DND-41 (cell line): Measurements from ENCODE around the gene ZNF207.
"Not testable (repeated sequence)": the region's sequence is repeated elsewhere in the genome, so short reads cannot be mapped to it uniquely, and the experiment has no call there.

Experiments used
- ATAC-seq: fragments of 200-7000 bp; cut with Tn5 transposase; 3 replicates; pipeline ENCODE4 v1.9.1; 2021; ENCODE audit warnings: low read depth; ENCODE audit not compliant: insufficient read depth
- DNase-seq: peaks from one replicate; pipeline ENCODE4 v3.0.0-alpha.2; 2020
- H2AFZ ChIP-seq: 2 replicates; pipeline ENCODE4 v1.6.0; 2012; ENCODE audit warnings: low read depth, low read length
- H3K27ac ChIP-seq: 2 replicates; pipeline ENCODE4 v1.5.1; 2012; ENCODE audit warnings: low read length, inconsistent platforms
- H3K27me3 ChIP-seq: fragments of 200-600 bp; sonication (generic); 2 replicates; pipeline ENCODE4 v1.6.0; 2012; ENCODE audit warnings: low read length, mild to moderate bottlenecking, inconsistent platforms; ENCODE audit not compliant: insufficient read depth, poor library complexity
- H3K36me3 ChIP-seq: 2 replicates; pipeline ENCODE4 v1.5.1; 2012; ENCODE audit warnings: low read length, inconsistent platforms; ENCODE audit not compliant: insufficient read depth
- H3K4me1 ChIP-seq: 2 replicates; pipeline ENCODE4 v1.5.1; 2012; ENCODE audit warnings: mild to moderate bottlenecking, low read length; ENCODE audit not compliant: insufficient read depth
- H3K4me2 ChIP-seq: 2 replicates; pipeline ENCODE4 v1.6.0; 2012; ENCODE audit warnings: mild to moderate bottlenecking, moderate library complexity, low read length, inconsistent platforms; ENCODE audit not compliant: insufficient read depth
- H3K4me3 ChIP-seq, 2 experiments: fragments of 200-600 bp in 1 of 2; shearing (Covaris generic) in 1 of 2; 2 replicates each; pipeline ENCODE4 v1.5.1; 2012 to 2016; ENCODE audit warnings: inconsistent platforms in 2 of 2, low read length in 2 of 2, mild to moderate bottlenecking in 2 of 2, low read depth in 1 of 2, moderate library complexity in 1 of 2
- H3K79me2 ChIP-seq: 2 replicates; pipeline ENCODE4 v1.6.0; 2012; ENCODE audit warnings: low read length, inconsistent platforms; ENCODE audit not compliant: insufficient read depth
- H3K9ac ChIP-seq: 2 replicates; pipeline ENCODE4 v1.6.0; 2012; ENCODE audit warnings: low read depth, mild to moderate bottlenecking, inconsistent platforms, low read length, moderate library complexity
- H3K9me3 ChIP-seq: 2 replicates; pipeline ENCODE4 v1.5.1; 2012; ENCODE audit warnings: low read length, moderate library complexity, mild to moderate bottlenecking, inconsistent platforms; ENCODE audit not compliant: insufficient read depth, severe bottlenecking
- H4K20me1 ChIP-seq: 2 replicates; pipeline ENCODE4 v1.6.0; 2012; ENCODE audit warnings: low read length; ENCODE audit not compliant: insufficient read depth
- EZH2 ChIP-seq: IDR thresholded peaks from 3 replicates; pipeline ENCODE4 v1.6.1; 2012; ENCODE audit warnings: borderline replicate concordance, low read depth, mild to moderate bottlenecking, moderate library complexity, low read length, inconsistent platforms; ENCODE audit not compliant: severe bottlenecking
- TF ChIP-seq, protein P1 (sequence below): IDR thresholded peaks from 2 replicates; pipeline ENCODE4 v1.5.1; 2012; ENCODE audit warnings: borderline replicate concordance, low read length, moderate library complexity, mild to moderate bottlenecking; ENCODE audit not compliant: poor library complexity, severe bottlenecking; ENCODE audit errors: extremely low read depth

The ZNF207 gene

DNA sequence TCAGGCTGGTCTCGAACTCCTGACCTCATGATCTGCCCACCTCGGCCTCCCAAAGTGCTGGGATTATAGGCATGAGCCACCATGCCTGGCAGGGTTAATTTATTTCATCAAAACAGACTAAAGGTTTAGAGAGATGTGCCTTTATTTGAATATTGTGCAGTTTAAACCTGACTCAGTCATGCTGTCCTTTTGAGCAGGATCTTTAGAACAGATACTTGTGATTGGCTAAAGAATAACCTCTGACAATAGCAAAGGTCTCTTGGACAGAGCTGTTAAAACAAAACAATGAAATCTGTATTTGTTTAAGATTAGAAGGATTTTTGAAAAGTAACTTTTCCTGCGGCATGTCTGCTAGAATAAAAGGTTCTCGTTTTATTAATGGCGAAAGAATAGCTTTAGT is 36.0 kb downstream of the ZNF207 start:
- TF ChIP-seq, protein P1, sequence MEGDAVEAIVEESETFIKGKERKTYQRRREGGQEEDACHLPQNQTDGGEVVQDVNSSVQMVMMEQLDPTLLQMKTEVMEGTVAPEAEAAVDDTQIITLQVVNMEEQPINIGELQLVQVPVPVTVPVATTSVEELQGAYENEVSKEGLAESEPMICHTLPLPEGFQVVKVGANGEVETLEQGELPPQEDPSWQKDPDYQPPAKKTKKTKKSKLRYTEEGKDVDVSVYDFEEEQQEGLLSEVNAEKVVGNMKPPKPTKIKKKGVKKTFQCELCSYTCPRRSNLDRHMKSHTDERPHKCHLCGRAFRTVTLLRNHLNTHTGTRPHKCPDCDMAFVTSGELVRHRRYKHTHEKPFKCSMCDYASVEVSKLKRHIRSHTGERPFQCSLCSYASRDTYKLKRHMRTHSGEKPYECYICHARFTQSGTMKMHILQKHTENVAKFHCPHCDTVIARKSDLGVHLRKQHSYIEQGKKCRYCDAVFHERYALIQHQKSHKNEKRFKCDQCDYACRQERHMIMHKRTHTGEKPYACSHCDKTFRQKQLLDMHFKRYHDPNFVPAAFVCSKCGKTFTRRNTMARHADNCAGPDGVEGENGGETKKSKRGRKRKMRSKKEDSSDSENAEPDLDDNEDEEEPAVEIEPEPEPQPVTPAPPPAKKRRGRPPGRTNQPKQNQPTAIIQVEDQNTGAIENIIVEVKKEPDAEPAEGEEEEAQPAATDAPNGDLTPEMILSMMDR = no peak
- no peak for TF ChIP-seq EZH2
- ATAC-seq = no peak
- Histone ChIP-seq H3K4me1 (no peaks in the 10 kb centered on the region), H4K20me1 (no peaks in the 10 kb centered on the region; the same call in 1 of the 2 replicates), H3K4me3 (no peak overlapping the region), H3K27me3 (no peaks in the 10 kb centered on the region), H3K4me2 (no peak overlapping the region), H3K79me2 (no peaks in the 10 kb centered on the region), H3K36me3 (peaks cover 21% of the 10 kb centered on the region), H2AFZ (no peak overlapping the region), H3K9ac (no peak overlapping the region), H3K27ac (no peak overlapping the region), H3K9me3 (no peaks in the 10 kb centered on the region)
- no peak for DNase-seq

DNA sequence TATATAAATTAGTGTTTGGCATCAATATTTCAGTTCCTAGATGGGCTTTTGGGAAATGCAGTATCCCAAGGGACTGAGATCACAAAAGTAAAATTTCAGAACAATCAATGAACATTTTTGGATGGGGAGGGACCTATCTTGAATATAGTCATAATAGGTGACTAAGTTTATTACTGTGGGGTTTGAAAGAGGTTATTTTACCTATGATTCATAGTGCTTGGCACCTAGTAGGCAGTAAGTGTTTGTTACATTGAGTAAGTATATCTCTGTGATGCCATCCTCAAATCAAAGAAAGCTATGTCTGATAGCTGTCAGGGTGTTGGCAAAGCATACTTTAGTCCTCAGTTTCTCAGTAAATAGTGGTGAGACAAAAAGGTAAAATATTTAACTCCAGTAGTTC is 36.9 kb downstream of the ZNF207 start:
- no peaks in the 10 kb centered on the region for H3K27me3 ChIP-seq
- H3K4me2 ChIP-seq = no peak overlapping the region
- no peak for ATAC-seq

DNA sequence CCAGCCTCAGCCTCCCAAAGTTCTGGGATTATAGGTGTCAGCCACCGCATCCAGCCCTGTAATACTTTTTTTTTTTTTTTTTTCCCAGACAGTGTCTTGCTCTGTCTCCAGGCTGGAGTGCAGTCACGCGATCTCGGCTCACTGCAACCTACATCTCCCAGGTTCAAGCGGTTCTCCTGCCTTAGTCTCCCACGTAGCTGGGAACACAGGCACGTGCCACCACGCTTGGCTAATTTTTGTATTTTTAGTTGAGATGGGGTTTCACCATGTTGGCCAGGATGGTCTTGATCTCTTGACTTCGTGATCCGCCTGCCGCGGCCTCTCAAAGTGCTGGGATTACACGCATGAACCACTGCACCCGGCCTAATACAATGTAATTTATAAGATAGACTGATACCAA is 38.2 kb downstream of the ZNF207 start:
- H3K9me3 ChIP-seq, ATAC-seq: not testable (repeated sequence)

More for the DNA sequence above, 36.9 kb downstream of the ZNF207 start:
- no peaks in the 10 kb centered on the region; the same call in 1 of the 2 replicates for H4K20me1 ChIP-seq
- H3K36me3 ChIP-seq = peaks cover 14% of the 10 kb centered on the region
- no peak overlapping the region for H3K27ac ChIP-seq
- TF ChIP-seq, protein P1 = no peak
- TF ChIP-seq EZH2 = no peak
- H3K79me2 ChIP-seq = no peaks in the 10 kb centered on the region
- H2AFZ ChIP-seq = no peak overlapping the region
- no peaks in the 10 kb centered on the region for H3K4me1 ChIP-seq
- DNase-seq = no peak
- no peak overlapping the region for H3K9ac ChIP-seq
- no peaks in the 10 kb centered on the region for H3K9me3 ChIP-seq
- H3K4me3 ChIP-seq = no peak overlapping the region

DNA sequence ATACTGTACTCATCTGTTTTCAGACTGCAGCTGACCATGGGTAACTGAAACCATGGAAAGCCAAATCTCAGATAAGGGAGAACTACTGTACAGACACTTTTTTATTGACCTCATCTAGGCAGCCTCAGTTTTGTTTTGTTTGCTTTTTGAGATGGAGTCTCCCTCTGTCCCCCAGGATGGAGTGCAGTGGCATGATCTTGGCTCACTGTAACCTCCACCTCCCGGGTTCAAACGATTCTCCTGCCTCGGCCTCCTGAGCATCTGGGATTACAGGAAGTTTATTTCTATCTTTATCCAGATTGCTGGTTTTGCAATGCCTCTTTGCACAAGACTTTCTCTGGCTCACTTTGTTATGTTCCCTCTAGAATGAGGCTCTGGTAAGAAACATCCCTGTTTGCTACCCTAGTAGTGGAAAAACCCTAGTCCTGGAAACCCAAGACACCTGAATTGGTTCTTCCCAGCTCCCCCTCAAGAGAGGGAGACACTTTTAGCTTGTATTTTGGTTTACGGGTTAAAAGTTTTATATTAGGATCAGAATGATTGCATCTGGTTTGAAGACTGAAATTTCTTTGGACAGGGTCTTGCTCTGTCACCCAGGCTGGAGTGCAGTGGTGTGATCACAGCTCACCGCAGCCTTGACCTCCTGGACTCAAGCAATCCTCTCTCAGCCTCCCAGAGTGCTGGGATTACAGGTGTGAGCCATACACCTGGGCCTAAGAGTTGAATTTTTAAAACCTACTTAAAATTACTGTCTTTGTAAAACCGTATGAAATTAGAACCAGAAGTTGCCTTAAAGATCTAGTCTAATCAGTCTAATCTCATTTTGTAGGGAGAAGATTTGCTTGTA is 38.9 kb downstream of the ZNF207 start:
- no peak overlapping the region for H3K27ac ChIP-seq
- H3K4me2 ChIP-seq = no peak overlapping the region
- ATAC-seq = no peak
- DNase-seq = no peak
- TF ChIP-seq, protein P1 = no peak
- TF ChIP-seq EZH2 = no peak
- H3K79me2 ChIP-seq = no peaks in the 10 kb centered on the region
- no peaks in the 10 kb centered on the region for H3K9me3 ChIP-seq
- H3K36me3 ChIP-seq = no peaks in the 10 kb centered on the region; the same call in 1 of the 2 replicates
- H4K20me1 ChIP-seq = no peaks in the 10 kb centered on the region
- no peak overlapping the region for H2AFZ ChIP-seq
- H3K27me3 ChIP-seq = no peaks in the 10 kb centered on the region
- H3K4me3 ChIP-seq = no peak overlapping the region
- no peaks in the 10 kb centered on the region for H3K4me1 ChIP-seq
- no peak overlapping the region for H3K9ac ChIP-seq

More for the DNA sequence above, 38.2 kb downstream of the ZNF207 start:
- not testable (repeated sequence) for H3K27me3 ChIP-seq, H2AFZ ChIP-seq, H3K79me2 ChIP-seq, H3K36me3 ChIP-seq, H3K4me2 ChIP-seq, H3K4me1 ChIP-seq, H3K4me3 ChIP-seq, H3K9ac ChIP-seq, H4K20me1 ChIP-seq, DNase-seq, H3K27ac ChIP-seq
